GM20000 (cell line): ENCODE data around the gene THAP7.

Experiments used
- DNase-seq: peaks from one replicate; pipeline ENCODE4 v3.0.0; 2012; ENCODE audit warnings: low spot score
- TF ChIP-seq, protein P1 (sequence below): IDR thresholded peaks from 2 replicates; pipeline ENCODE4 v1.5.1; 2012; ENCODE audit warnings: mild to moderate bottlenecking, control low read depth; ENCODE audit errors: extremely low read depth, missing control alignments

The THAP7 gene

DNA sequence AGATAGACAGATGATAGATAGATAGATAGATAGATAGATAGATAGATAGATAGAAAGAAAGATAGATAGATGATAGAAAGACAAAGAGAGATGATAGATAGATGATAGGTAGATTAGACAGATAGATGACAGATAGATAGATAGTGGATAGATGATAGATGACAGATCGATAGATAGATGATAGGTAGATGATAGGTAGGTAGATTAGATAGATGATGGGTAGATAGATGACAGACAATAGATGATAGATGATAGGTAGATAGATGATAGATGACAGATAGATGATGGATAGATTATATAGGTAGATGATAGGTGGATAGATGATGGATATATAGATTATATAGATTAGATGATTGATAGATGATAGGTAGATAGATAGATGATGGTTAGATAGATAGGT lies 15.6 kb downstream of the THAP7 start:
- no peak for DNase-seq
- TF ChIP-seq, protein P1, sequence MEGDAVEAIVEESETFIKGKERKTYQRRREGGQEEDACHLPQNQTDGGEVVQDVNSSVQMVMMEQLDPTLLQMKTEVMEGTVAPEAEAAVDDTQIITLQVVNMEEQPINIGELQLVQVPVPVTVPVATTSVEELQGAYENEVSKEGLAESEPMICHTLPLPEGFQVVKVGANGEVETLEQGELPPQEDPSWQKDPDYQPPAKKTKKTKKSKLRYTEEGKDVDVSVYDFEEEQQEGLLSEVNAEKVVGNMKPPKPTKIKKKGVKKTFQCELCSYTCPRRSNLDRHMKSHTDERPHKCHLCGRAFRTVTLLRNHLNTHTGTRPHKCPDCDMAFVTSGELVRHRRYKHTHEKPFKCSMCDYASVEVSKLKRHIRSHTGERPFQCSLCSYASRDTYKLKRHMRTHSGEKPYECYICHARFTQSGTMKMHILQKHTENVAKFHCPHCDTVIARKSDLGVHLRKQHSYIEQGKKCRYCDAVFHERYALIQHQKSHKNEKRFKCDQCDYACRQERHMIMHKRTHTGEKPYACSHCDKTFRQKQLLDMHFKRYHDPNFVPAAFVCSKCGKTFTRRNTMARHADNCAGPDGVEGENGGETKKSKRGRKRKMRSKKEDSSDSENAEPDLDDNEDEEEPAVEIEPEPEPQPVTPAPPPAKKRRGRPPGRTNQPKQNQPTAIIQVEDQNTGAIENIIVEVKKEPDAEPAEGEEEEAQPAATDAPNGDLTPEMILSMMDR = no peak

DNA sequence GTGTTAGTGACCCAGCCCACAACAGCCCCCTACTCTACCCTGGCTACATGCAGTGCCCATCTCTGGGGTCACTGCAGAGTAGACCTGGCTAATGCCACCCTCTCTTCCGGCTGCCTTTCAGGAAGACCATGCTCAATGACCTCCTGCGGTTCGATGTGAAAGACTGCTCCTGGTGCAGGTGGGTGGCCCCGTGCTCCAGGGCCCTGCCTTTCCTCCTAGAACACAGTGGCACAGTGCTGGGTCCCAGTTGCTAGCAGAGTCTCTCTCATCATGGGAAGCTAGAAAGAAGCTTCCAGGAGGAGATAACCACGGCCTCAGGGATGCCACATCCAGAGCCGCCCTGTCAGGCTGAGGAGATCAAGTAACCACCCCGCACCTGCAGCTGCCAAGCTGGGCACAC lies 16.2 kb downstream of the THAP7 start:
- DNase-seq = no peak
- TF ChIP-seq, protein P1 = no peak

DNA sequence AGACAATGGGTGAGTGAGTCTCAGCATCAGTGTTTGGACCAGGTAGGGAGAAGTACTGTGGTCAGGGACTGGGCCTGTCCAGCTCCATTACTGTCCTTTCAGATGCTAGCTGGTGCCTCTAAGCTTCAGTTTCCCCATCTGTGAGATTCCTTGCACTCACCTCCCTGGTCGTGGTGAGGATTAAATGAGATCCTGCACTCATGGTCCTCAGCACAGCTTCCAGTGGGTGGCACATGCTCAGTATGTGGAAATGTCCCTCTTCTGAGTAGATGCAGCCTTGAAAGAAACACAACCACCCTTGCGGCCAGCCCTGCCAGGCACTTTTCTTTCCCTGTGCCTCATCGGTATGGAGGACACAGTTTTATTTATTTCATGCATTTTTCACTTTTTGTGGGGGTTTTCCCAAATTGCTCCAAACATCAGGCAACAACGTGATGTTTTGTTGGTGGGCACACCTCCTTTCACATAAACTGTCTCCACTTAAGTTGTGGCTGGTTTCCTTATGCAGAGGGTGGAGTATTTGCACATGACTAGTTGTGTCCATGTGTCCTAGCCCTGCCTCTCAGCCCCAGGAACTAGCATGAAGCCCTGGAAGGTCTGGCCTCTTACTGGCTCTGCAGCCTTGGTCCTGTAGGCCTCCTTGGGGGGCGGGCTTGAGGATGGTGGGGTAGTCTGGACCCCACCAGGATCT lies 18.7 kb downstream of the THAP7 start:
- TF ChIP-seq, protein P1 = no peak

DNA sequence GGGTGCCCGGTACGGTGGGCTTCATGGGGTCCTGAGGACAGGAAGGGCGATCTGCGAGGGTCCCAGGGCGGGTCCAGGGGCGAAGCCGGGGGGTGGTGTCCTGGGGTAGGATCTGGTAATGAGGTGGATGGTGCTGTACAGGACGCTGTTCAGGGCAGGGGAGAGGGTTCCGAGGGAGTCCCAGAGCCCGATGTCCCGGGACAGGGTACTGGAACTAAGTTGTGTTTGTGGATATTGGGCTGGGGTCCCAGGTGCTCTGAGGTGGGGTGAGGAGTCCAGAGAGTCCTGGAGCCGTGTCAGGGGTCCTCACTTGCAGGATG lies 19.4 kb downstream of the THAP7 start:
- TF ChIP-seq, protein P1 = no peak
- DNase-seq = no peak

More for the DNA sequence above, 18.7 kb downstream of the THAP7 start:
- DNase-seq = no peak

DNA sequence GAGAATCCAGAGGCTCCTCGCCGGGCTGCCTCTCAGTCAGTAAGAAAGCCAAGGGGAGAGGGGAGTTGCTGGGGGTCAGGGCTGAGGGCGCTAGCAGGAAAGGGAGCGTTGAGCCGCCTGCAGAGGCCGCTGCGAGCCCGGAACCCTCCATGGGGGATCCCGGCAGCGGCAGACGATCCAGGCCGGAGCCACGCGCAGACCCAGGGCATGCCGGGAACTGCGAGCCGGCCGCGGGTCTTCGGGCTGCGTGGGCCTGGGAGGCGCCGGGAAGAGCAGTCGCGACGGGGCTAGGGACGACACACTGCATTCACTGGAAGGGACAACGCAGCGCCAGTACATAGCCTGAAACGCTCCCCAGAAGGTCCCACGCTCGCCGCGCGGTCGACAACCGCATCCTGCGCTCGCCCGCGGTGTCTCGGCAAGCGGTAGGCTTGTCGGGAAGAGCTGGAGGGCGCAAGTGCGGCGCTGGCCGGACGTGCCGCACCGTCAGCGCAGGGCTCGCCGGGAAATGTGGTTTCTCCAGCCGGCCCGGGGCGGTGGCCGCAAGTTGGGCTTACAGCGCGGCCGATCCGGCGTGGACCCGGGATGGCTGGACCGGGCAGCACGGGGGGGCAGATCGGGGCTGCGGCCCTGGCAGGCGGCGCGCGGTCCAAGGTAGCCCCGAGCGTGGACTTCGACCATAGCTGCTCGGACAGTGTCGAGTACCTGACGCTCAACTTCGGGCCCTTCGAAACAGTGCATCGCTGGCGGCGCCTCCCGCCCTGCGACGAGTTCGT lies 19.9 kb downstream of the THAP7 start, which contains the start of gene LZTR1:
TSS of gene LZTR1 (plus strand) at position 511 of the 776 bp plus-strand sequence. CDS start at position 586, 75 bp downstream.
- peak; percentile 94 for DNase-seq
- TF ChIP-seq, protein P1 = peak; percentile 76

DNA sequence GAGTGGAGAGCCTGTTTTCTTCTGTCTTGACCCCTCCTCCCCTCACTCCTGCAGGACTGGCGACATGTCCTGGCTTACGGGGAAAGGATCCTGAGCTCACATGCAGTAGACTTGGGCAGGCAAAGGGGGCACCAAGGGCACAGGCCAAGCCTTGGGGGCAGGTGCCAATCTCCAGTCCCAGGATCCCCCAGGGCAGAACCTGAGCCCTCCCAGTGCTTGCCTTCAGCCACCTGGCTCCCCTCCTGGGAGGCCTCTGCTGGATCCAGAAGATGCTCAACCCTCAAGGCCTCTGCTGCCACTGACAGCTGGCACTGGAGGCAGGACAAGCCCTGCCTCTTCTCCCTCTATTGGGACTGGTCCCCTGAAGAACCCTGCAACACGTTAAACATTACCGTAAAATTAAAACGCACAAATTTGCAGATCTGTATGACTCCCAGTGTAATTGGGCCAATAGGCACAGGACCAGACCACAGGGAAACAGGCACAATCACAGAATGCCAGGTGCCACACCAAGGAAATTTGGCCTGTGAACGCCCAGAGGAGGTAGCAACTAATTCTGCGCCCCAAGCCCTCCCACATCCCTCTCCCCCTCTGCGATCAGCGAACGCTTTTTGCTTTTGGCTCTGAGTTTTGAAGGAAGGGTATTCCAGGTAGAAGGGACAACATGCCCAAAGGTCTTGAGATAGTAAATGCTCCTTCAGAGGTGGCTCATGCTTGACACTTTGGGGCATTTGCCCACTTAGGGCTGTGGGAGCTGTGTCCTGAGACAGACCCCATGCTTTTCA lies 20.8 kb downstream of the THAP7 start:
- no peak for DNase-seq
- TF ChIP-seq, protein P1 = no peak

DNA sequence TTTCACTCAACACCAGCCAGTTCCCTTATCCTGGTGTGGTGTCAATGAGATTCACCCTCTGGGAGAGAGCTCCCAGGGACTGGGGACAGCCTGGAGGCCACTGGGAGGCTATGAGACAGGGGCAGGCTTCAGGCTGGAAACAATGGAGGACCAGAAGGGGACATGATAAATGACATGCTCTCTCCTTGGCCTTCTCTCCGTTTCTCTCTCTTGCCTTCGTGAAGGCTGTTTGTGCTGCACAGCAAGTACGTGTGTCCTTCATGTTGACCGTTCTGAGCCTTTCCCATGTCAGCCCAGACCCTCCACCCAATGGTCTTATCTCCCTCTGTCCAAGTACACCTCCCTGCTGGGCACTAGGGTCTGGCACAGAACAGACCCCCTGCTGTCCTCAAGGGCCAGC lies 21.4 kb downstream of the THAP7 start:
- TF ChIP-seq, protein P1 = no peak

More for the DNA sequence above, 21.4 kb downstream of the THAP7 start:
- no peak for DNase-seq
